NCI-H345 (cell line): Measurements from ENCODE around the gene KCNJ15.

Source experiments
- DNase-seq: peaks from one replicate; lab custom pipeline; 2025; lab: John Stamatoyannopoulos, UW

KCNJ15 gene

GRCh38 chr21:38267991-38268863, 11.4 kb downstream of the KCNJ15 start:
- no peak for DNase-seq

GRCh38 chr21:38268864-38269575, 12.2 kb downstream of the KCNJ15 start:
- no peak for DNase-seq

GRCh38 chr21:38269576-38269936, 12.8 kb downstream of the KCNJ15 start:
- no peak for DNase-seq

- no peak for DNase-seq
These were observed 15.4 kb downstream of the KCNJ15 start for GRCh38 chr21:38272215-38272614.

GRCh38 chr21:38273745-38274542, 17.2 kb downstream of the KCNJ15 start:
- DNase-seq, result no peak

- no peak for DNase-seq
These were observed 20.8 kb downstream of the KCNJ15 start for GRCh38 chr21:38277501-38278131.

- no peak for DNase-seq
These were observed 23.7 kb downstream of the KCNJ15 start for GRCh38 chr21:38280454-38280853.

- DNase-seq, result no peak
These were observed 24.1 kb downstream of the KCNJ15 start for GRCh38 chr21:38280867-38281266.

GRCh38 chr21:38282921-38283320, 26.1 kb downstream of the KCNJ15 start:
- DNase-seq, result no peak

- DNase-seq, result no peak
These were observed 27.4 kb downstream of the KCNJ15 start for GRCh38 chr21:38284216-38284615.

GRCh38 chr21:38286739-38287471, 30.1 kb downstream of the KCNJ15 start:
- DNase-seq, result no peak

- DNase-seq, result no peak
These were observed 30.7 kb downstream of the KCNJ15 start for GRCh38 chr21:38287476-38287875.

GRCh38 chr21:38289705-38290485, 33.1 kb downstream of the KCNJ15 start:
- no peak for DNase-seq

GRCh38 chr21:38290809-38291208, 34.0 kb downstream of the KCNJ15 start:
- no peak for DNase-seq

- DNase-seq, result no peak
These were observed 35.1 kb downstream of the KCNJ15 start for GRCh38 chr21:38291874-38292273.

GRCh38 chr21:38293113-38293512, 36.3 kb downstream of the KCNJ15 start:
- DNase-seq, result no peak

- no peak for DNase-seq
These were observed 37.0 kb downstream of the KCNJ15 start for GRCh38 chr21:38293765-38294164.

GRCh38 chr21:38294609-38295008, 37.8 kb downstream of the KCNJ15 start:
- no peak for DNase-seq

- no peak for DNase-seq
These were observed 39.4 kb downstream of the KCNJ15 start for GRCh38 chr21:38295997-38296764.

- DNase-seq, result no peak
These were observed 40.4 kb downstream of the KCNJ15 start for GRCh38 chr21:38297194-38297631.
